DMS153 (cell line): Measurements from ENCODE around the gene DNAJA2.

Source experiments
- DNase-seq: peaks from one replicate; lab custom pipeline; 2025; lab: John Stamatoyannopoulos, UW

DNAJA2 gene

DNA sequence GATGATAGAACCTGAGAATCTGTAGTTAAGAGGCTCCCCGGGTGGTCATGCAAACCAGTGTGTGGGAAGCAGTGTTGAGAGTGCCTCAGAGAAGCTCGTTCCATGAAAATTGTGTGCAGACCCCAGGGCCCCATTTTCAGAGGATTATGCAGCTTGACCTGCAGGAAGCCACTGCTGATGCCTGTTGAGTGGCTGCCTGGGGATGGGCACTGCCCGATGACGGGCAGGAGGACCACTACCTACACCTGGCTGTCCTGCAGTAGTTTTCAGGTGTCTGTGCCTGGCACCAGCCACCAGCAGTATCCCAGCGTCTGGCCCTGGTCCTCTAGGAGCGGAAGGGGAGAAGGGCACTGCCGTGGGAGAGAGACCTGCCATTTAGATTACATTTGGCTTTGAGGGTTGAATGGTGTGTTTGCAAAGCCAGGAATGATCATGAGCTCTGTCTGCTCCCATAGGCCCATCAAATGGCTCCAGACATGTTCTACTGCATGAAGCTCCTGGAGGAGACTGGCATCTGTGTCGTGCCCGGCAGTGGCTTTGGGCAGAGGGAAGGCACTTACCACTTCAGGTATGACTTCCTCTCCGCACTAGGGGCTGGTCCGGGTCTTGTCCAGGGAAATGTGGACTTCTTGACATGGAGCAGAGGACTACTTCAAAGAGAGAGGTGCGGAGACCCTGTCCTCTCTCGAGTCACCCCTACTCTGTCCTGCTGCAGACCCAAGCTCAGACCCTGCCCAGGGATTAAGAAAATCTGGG is 46.8 kb downstream of the DNAJA2 start:
- DNase-seq = no peak

DNA sequence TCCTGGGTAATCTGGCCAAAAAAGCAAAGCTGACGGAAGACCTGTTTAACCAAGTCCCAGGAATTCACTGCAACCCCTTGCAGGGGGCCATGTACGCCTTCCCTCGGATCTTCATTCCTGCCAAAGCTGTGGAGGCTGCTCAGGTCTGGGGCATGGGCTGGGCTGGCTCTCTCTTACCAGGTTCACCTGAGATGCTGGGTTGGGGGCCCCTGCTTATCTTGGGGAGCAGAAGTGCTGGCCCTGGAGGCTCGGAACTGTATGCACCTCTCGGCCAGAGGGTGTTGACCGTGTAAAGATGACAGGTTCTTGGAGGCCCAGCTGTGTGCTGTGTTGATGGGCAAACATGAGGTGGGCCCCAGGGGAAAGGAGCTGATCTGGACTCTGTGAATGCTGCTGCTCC is 49.1 kb downstream of the DNAJA2 start:
- DNase-seq = no peak

- no peak for DNase-seq
These were observed 49.8 kb downstream of the DNAJA2 start for GRCh38 chr16:46923513-46924295.

GRCh38 chr16:46922239-46922638 is 51.2 kb downstream of the DNAJA2 start:
- no peak for DNase-seq

- no peak for DNase-seq
These were observed 52.9 kb downstream of the DNAJA2 start for GRCh38 chr16:46920402-46921068.

DNA sequence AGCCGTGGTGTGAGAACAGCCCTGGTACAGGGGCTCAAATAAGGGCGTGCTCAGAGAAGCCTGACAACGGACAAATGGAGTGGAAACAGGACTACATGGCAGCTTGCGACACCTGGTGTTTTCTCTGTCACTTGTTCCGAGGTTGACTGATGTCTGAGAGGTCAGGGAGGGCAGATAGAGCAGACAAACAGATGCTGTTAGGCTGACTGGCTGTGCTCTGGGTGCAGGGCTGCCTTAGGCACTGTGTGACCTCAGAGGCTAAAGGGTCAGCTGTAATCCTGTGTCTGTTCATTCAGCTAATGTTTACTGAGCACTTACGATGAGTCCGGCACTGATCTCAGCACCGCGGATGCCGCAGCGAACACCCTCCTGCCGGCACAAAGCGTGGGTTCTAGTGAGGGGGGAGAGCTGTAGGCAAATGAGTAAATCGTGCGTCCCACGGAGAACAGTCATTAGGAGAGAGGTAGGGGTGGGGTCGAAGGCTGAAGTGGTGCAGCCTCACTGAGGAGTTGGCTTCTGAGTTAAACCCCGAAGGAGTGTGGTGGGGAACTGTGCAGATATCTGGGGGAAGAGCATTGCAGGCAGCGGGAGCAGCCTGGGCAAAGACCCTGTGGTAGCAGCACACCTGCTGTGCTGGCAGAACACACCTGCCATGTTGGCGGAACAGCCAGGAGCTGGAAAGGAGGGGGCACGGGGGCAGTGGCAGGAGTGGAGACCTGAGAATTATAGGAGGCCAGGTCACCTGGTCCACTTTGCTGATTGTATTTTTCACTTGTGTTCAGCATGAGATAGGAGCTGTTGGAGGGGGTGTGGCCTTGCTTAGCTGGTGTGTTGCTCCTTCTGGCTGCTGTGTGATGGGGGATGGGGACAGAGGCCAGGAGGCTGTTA is 54.3 kb downstream of the DNAJA2 start:
- no peak for DNase-seq

GRCh38 chr16:46918400-46918799 is 55.1 kb downstream of the DNAJA2 start:
- DNase-seq = no peak

GRCh38 chr16:46916980-46917379 is 56.5 kb downstream of the DNAJA2 start:
- no peak for DNase-seq

GRCh38 chr16:46915483-46916025 is 57.9 kb downstream of the DNAJA2 start:
- DNase-seq = no peak

DNA sequence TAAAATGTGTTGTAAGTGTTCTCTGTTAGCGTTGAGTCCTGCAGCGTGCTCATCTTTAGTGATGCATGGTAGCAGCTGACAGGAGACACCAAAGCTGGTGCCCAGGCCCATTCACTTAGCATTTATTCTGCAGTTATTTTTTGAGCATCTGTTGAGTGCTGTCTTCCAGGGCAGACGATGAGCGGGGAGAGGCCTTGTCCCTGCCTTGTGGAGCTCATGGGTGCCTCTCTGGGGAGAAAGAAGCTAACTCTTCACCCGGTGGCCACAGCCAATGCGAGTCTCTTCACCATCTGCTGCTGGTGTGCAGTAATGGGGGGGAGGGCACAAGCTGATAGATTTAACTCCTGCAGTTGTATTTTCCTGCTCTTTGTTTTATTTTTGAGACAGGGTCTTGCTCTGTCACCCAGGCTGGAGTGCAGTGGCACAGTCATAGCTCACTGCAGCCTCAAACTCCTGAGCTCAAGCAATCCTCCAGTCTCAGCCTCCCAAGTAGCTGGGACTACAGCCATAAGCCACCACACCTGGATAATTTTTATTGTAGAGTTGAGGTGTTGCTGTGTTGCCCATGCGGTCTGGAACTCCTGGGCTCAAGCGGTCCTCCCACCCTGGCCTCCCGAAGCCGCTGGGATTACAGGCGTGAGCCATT is 58.8 kb downstream of the DNAJA2 start:
- no peak for DNase-seq

GRCh38 chr16:46911650-46912049 is 61.8 kb downstream of the DNAJA2 start:
- DNase-seq = no peak

DNA sequence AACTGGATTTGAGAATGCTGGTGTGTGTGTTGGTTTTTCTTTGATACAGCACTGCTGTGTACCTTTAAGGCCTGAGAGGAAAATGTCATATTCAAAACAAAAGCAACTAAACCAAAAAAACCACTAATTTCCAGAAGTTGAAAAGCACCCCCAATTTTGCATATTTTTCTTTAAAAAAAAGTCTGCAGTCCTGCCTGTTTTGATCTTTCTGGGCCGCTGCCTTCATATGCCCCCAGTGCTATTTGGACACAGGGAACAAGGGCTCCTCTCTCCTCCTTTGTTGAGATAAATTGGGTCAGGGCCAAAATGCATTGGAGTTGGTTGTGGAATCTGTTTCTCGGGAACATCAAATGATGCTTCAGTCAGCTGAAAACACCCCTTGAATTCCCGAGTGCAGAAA is 62.4 kb downstream of the DNAJA2 start:
- DNase-seq = no peak

GRCh38 chr16:46908540-46909372 is 64.7 kb downstream of the DNAJA2 start:
- DNase-seq = no peak

DNA sequence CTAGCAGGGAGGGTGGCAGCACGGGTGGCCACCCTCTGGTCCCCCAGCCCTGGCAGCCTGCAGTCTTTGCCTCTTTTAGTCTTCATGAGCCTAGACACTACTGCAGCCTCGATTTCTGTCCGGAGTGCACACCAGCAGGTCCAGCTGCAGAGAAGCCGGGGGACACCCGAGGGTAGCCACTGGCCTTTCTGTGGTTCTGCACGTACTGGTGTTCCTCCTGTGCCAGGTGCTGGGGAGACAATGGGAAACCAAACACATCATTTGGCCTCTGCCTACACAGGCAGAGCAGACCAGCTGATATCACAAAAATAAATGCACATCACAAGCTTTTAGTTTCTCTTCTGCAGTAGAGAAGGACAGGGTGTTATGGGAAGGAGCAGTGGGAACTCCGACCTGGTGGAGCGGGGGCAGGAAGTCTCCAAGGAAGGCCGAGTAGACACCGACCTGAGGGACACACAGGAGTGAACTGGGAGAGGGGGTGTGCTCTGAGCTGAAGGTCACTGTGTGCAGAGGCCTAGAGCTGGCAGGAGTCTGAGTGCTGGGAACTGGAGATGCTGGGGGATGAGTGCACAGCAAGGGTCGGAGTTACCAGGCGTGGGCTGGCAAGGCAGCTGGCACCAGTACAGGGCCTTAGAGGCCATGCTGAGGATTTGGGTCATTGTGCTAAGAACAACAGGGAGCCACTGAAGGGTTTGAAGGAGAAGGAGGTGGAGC is 66.3 kb downstream of the DNAJA2 start:
- DNase-seq = no peak

- DNase-seq = no peak
These were observed 67.0 kb downstream of the DNAJA2 start for GRCh38 chr16:46906360-46907060.
